HL-60/S4 (cell line): ENCODE measurements around the gene ONECUT2.

ENCODE experiments used
- in situ Hi-C: fragments of 300-500 bp; cut with MboI; formaldehyde crosslinking; loops from 2 replicates; pipeline ENCODE4 v1.14.3; 2022; ENCODE audit warnings: low sequenced_read_pairs

Gene ONECUT2

GRCh38 chr18:57431002-57431382 is 4.2 kb upstream of the ONECUT2 start:
- in situ Hi-C loops, result no loop called here

- in situ Hi-C loops, result no loop called here
Observed at GRCh38 chr18:57431467-57432080, 3.6 kb upstream of the ONECUT2 start.

DNA sequence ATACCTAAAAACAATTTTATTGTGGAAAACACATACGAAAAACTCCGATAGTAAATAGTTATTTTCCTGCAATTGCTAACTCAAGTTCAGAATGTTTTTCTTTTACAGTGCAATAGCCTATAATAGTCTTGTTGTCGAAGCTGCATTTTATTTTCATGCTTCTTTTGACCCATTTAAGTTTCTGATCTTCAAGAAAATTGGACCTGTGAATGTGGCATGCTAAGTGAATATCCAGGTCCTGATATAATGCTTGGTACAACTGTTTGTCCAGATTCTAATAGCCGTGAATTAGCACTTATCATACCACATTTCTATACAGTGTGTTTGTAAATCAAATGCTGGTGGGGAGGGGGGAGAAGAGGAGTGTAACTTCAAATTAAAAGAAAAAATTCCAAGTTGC is 3.0 kb upstream of the ONECUT2 start:
- in situ Hi-C loops, result no loop called here

- in situ Hi-C loops, result no loop called here
Observed at GRCh38 chr18:57432751-57433400, 2.3 kb upstream of the ONECUT2 start.

GRCh38 chr18:57433482-57433881 is 1.7 kb upstream of the ONECUT2 start:
- in situ Hi-C loops, result no loop called here

- in situ Hi-C loops, result no loop called here
Observed at GRCh38 chr18:57433934-57434535, 1.1 kb upstream of the ONECUT2 start.

DNA sequence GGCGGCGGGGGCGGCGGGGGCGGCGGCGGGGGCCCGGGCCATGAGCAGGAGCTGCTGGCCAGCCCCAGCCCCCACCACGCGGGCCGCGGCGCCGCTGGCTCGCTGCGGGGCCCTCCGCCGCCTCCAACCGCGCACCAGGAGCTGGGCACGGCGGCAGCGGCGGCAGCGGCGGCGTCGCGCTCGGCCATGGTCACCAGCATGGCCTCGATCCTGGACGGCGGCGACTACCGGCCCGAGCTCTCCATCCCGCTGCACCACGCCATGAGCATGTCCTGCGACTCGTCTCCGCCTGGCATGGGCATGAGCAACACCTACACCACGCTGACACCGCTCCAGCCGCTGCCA is 644 bp downstream of the ONECUT2 start:
- in situ Hi-C loops, result no loop called here

- in situ Hi-C loops, result no loop called here
Observed at GRCh38 chr18:57436191-57436964, 1.2 kb downstream of the ONECUT2 start.

DNA sequence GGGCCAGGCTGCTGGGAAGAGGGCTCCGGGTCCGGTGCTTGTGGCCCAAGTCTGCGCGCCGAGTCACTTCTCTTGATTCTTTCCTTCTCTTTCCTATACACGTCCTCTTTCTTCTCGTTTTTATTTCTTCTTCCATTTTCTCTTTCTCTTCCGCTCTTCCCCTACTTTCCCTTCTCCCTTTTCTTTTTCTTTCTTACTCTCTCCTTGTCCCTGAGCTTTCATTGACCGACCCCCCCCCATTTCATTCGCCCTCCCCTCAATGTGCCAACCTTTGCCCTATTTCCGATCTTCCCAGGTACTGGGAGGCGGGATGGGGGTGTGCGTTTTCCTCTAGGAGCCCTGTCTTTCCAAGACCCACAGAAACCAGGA is 1.8 kb downstream of the ONECUT2 start:
- in situ Hi-C loops, result no loop called here

DNA sequence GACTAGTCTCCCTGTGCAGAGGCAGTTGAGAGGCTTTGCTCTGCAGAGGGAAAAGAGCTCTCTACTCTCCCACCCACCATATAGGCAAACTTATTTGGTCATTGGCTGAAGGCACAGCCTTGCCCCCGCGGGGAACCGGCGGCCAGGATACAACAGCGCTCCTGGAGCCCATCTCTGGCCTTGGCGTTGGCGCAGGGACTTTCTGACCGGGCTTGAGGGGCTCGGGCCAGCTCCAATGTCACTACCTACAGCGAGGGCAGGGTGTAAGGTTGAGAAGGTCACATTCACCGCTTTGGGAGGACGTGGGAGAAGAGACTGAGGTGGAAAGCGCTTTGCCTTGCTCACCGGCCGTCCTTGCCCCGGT is 2.2 kb downstream of the ONECUT2 start:
- in situ Hi-C loops, result no loop called here

GRCh38 chr18:57437766-57438671 is 2.8 kb downstream of the ONECUT2 start:
- in situ Hi-C loops, result no loop called here

- in situ Hi-C loops, result no loop called here
Observed at GRCh38 chr18:57438743-57439608, 3.8 kb downstream of the ONECUT2 start.

DNA sequence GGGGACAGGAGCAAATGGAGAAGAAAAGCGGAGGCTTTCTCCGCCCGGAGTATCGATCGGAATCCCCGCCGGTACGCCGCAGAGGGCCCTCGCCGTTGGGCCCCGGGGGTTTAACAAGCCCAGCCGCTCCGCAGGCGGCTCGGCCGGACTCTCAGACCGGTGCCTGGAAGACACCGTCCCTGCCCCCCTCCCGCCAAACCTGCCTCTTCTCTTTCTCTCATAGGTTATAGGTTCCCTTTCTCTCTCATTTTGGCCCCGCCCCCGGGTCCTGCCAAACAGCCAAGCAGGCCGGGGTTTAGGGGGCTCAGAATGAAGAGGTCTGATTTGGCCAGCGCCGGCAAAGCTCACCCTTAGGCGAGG is 4.4 kb downstream of the ONECUT2 start:
- in situ Hi-C loops, result no loop called here

DNA sequence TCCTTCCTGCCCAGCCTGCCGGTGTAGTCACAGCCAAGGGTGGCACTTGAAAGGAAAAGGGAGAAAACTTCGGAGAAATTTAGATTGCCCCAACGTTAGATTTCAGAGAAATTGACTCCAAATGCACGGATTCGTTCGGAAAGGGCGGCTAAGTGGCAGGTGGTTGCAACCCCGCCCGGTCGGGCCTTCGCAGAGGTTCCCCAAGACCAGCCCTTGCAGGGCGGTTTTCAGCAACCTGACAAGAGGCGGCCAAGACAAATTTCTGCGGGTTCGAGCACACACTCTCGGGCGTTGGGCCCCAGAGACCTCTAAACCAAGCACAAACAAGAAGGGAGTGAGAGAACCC is 4.8 kb downstream of the ONECUT2 start:
- in situ Hi-C loops, result no loop called here

- in situ Hi-C loops, result no loop called here
Observed at GRCh38 chr18:57440331-57441070, 5.3 kb downstream of the ONECUT2 start.

DNA sequence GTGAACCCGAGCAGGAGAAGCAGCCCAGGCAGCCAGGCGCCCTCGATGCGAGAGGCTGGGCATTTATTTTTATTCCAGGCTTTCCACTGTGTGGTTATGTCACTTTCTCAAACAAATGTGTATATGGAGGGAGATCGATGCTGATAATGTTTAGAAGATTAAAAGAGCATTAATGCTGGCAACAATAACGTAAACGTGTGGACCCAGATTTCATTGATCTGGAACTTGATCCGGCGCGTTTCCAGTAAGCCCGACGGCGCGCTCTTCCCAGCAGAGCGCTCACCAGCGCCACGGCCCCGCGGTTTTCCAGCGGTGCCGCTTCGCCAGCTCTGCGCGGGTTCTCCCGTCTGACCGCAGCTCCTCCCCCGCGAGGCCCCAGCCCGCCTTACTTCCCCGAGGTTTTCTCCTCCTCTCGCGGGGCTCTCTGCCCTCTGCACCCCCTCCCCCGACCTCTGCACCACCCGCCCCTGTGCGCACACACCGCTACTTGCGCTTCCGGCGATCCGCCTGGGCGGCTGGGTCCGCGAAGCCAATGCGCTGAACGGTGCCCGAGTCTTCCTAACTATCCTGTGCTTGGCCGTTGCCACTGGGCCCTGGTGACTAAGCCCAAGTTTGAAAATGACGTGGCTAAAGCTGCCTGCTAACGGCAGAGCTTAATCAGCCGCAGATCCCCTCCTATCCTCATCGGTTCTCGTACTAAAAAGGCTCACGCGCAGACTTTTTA is 6.1 kb downstream of the ONECUT2 start:
- in situ Hi-C loops, result no loop called here

DNA sequence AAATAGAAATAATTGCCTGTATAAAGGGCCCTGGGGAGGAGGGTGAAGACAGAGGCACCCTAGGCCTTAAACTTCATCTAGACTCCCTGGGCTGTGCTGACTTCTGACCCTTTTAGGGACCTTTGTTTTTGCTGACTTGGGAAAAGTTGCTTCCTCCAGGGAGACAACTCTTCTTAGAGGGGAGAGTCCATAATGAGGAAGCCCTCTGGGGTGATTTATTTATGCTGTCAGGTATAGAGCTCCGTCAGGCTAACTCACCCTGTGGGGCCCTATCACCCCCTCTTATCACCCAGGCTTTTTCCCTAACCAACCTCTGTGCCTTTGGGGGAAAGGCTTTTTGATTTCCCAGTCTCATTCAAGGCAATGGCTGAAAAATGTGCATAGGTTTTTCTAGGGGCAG is 8.1 kb downstream of the ONECUT2 start:
- in situ Hi-C loops, result no loop called here

GRCh38 chr18:57443702-57444101 is 8.5 kb downstream of the ONECUT2 start:
- in situ Hi-C loops, result no loop called here

- in situ Hi-C loops, result no loop called here
Observed at GRCh38 chr18:57444301-57444759, 9.2 kb downstream of the ONECUT2 start.
